OCI-M1 (cell line): ENCODE measurements around the gene ARAP1.

Source experiments
- DNase-seq: peaks from one replicate; lab custom pipeline; 2025; lab: John Stamatoyannopoulos, UW

Gene ARAP1

DNA sequence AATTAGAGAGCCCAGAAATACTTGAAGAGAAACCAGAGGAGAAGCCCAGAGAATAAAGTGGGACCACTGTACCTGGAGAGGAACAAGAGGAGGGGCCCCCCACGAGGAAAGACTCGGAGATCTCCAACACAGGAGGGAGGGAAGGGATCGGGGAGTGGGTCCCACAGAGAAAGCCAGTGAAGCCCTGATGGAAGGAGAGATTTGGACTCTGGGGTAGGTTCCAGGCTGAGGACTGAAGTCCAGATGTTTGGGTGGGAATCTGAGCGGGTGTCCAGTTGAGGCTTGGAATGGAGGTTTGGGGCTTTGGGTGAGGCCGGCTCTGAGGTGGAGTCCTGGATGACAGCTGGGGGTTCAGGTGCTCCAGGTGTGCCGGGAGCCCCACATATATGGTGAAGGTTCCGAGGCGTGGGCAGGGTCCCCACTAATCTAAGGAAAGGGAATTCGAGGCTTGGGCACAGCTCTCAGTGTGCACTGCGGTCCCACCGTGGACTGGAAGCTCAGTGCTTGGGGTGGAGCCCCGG, 110.6 kb downstream of the ARAP1 start:
- no peak for DNase-seq

DNA sequence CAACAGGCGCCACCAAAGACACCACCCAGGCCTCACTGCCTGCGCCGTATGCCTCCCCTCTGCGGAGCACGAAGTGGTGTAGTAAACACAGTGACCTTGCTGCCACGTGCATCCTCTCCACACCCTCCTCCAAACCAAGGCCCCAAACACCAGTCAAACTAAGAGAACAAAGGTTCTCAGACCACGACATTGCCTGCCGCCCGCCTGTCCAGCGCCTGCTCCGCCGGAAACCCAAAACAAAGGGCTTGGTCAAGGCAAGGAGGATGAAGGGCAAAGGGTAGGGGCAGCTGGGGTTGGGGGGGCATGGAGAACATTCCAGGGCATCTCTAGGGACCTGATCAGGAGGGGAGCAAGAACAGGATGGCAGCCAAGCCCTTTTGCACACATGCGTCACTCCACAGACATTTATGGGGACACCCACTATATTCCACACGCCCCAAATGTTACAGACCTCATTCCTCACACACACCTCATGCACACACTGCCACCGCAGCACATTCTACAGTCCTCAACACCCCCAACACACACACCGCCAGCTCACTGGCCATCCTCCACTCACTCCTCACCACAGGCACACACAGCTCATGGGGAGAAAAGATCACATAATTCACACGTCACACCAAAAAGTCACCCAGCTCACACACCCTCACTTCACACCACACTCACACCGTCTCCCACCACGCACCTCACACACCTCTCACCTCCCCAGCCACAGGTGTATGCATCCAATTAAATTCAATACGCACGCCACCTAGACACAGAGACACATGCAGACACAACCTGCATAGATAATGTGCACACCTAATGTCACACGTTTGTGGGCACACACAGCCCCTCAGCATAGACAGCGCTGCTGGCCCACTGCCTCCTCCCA, 112.5 kb downstream of the ARAP1 start:
- no peak for DNase-seq

DNA sequence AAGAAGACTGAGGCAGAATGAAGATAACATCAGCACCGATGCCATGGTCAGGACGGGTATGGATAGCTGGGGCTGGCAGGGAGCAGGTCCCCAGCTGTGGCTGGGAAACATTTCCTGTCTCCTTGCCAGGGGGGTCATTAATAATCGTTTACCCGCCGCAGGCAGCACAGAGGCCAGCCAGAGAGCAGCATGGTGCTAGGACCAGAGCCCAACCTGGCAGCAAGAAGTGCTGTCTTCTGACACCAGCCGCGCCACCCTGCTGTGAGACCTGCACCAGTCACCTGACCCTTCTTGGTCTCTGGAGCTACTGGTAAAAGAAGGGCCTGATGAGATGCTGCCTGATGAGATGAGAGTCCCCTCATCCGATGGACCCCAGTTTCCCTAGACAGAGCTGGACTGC, 114.3 kb downstream of the ARAP1 start:
- no peak for DNase-seq

DNA sequence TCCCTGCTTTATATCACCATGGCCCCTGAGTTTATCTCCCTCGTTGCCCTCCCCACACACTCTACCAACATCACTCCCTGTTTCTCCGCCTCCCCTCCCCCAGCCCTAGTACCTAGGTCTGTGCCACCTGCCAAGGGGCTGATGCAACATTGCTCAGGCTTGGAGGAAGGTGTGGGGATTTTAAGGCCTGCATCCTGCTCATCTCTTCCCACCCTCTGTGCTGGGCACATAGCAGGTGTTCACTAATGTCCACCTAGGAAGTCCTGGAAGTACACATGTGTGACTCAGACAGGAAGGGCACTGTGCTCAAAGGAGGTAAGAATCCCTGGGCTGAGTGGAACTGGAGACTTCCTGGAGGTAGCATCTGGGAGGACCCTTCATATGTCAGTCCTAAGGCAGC, 115.0 kb downstream of the ARAP1 start:
- no peak for DNase-seq

DNA sequence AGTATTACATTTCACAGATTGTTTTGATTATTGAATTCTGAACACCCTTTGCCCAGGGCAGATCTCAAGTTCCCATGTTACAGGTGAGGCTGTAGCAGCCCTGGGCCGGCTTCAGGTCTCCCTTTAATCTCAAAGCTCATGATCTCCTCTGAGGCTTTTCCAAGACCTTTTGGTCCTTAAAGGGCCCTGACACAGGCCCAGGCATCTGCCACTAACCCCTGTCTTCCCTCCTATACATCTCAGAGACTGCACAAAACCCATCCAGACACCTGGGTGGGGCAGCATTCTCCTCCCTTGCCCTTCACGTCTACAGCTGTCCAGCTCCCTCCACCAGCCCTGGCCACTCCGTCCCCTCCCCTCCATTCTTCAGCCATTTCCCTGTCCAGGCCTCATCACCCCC, 115.8 kb downstream of the ARAP1 start:
- DNase-seq = no peak

DNA sequence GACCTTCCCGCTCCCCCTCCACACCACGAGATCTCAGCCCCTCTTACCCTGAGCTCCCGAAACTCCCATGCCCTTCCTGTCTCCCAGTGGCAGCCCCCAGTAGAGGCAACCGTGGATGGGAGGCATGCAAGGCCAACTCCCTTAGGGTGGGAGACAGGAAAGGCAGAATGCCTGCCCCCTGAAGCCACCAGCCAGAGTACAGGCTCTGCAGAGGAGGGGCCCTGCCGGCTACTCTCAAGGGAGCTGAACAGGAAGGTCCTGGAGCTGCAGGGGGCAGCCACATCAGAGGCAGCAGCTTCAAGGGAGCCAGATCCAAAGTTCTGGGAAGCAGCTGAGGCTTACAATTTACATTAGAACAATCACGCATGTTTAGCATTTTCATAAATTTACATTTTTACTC, 116.3 kb downstream of the ARAP1 start:
- DNase-seq = no peak

DNA sequence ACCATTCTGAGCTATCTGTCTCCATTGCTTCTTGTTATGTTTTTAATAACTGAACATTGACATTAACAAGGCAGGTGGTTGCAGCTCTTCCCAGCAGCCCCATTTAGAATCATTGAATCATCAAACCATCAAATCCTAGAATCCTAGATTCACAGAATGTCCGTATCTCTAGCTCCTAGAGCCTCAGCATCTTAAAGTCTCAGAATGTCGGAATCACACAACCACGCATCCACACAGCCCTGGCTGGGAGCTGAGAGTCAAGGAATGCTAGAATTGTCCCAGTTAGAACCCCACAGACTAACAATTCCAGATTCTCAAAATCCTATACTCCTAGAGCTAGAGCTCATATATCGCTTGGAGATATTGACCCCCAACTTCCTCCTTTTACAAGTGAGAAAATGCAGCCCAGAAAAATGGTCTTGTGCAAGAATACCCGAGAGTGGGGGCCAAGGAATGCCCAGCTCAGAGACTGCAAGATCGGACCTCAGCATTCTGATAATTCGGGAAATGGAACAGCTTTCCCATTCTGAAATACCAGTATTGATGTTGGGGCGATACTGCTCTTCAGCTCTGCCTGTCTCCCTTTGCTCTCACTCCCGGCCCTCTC, 116.8 kb downstream of the ARAP1 start:
- DNase-seq = peak; percentile 53
